C4-2B (cell line): ENCODE measurements around the gene LPP.

Experiments used
- H3K27ac ChIP-seq: fragments of 450-650 bp; 2 replicates; pipeline ENCODE4 v1.5.1; 2017
- CTCF ChIP-seq: fragments of 450-650 bp; conservative IDR thresholded peaks from 2 replicates; pipeline ENCODE4 v1.5.1; 2017; ENCODE audit warnings: mild to moderate bottlenecking
- ZFX ChIP-seq: fragments of 450-650 bp; IDR thresholded peaks from 2 replicates; pipeline ENCODE4 v1.6.1; 2017

LPP gene

GRCh38 chr3:188367678-188368077 lies 213.7 kb downstream of the LPP start:
- no peak overlapping the region for H3K27ac ChIP-seq
- no peak for TF ChIP-seq CTCF

- no peak overlapping the region for H3K27ac ChIP-seq
- TF ChIP-seq CTCF (no peak), ZFX (no peak)
Observed at GRCh38 chr3:188369526-188369925, 215.6 kb downstream of the LPP start.

GRCh38 chr3:188370081-188370830 lies 216.3 kb downstream of the LPP start:
- H3K27ac ChIP-seq, result no peak overlapping the region
- TF ChIP-seq ZFX, result no peak
- TF ChIP-seq CTCF, result no peak

GRCh38 chr3:188378786-188379185 lies 224.8 kb downstream of the LPP start:
- no peak overlapping the region for H3K27ac ChIP-seq
- TF ChIP-seq CTCF (no peak), ZFX (no peak)

GRCh38 chr3:188380252-188380651 lies 226.3 kb downstream of the LPP start:
- no peak overlapping the region for H3K27ac ChIP-seq
- TF ChIP-seq CTCF (no peak), ZFX (no peak)

GRCh38 chr3:188380722-188381121 lies 226.8 kb downstream of the LPP start:
- H3K27ac ChIP-seq, result no peak overlapping the region
- TF ChIP-seq ZFX (no peak), CTCF (no peak)

- H3K27ac ChIP-seq, result no peak overlapping the region
- TF ChIP-seq CTCF, result no peak
- no peak for TF ChIP-seq ZFX
Observed at GRCh38 chr3:188383748-188384147, 229.8 kb downstream of the LPP start.
